MM.1S (cell line): ENCODE results near the gene ZNF462.
A peak's percentile ranks its signal among the peaks of the same experiment; 100 is the strongest.

Source experiments
- DNase-seq: peaks from one replicate; pipeline ENCODE4 v3.0.0-alpha.2; 2015
- H2AFZ ChIP-seq: fragments of 300-600 bp; sonication (generic); 2 replicates; pipeline ENCODE4 v1.6.0; 2016; ENCODE audit warnings: antibody characterized with exemption, low read length
- H3F3A ChIP-seq: fragments of 300-600 bp; sonication (generic); 2 replicates; pipeline ENCODE4 v1.6.1; 2016; ENCODE audit warnings: mild to moderate bottlenecking, antibody characterized with exemption, low read length, moderate library complexity, mixed read lengths; ENCODE audit not compliant: insufficient read depth
- H3K27ac ChIP-seq: fragments of 300-600 bp; sonication (generic); 2 replicates; pipeline ENCODE4 v1.5.1; 2016; ENCODE audit warnings: mild to moderate bottlenecking, low read length
- H3K27me3 ChIP-seq: fragments of 300-600 bp; sonication (generic); replicated peaks from 2 replicates; pipeline ENCODE4 v1.6.0; 2016; ENCODE audit warnings: low read length; ENCODE audit not compliant: insufficient read depth
- H3K36me3 ChIP-seq: fragments of 300-600 bp; sonication (generic); replicated peaks from 2 replicates; pipeline ENCODE4 v1.6.1; 2016; ENCODE audit warnings: mild to moderate bottlenecking, low read length, mixed read lengths; ENCODE audit not compliant: insufficient read depth
- H3K4me1 ChIP-seq: fragments of 300-600 bp; sonication (generic); 2 replicates; pipeline ENCODE4 v1.6.1; 2016; ENCODE audit warnings: low read length, mixed read lengths
- H3K4me2 ChIP-seq: fragments of 300-600 bp; sonication (generic); 2 replicates; pipeline ENCODE4 v1.6.0; 2016; ENCODE audit warnings: low read depth, low read length
- H3K4me3 ChIP-seq: fragments of 300-600 bp; sonication (generic); 2 replicates; pipeline ENCODE4 v1.5.1; 2016; ENCODE audit warnings: low read length, mixed read lengths
- H3K79me2 ChIP-seq: fragments of 300-600 bp; sonication (generic); 2 replicates; pipeline ENCODE4 v1.6.1; 2016; ENCODE audit warnings: mixed run types, low read length, mixed read lengths
- H3K9ac ChIP-seq: fragments of 300-600 bp; sonication (generic); 2 replicates; pipeline ENCODE4 v1.6.1; 2016; ENCODE audit warnings: low read length, mixed read lengths
- H3K9me2 ChIP-seq: fragments of 300-600 bp; sonication (generic); replicated peaks from 2 replicates; pipeline ENCODE4 v1.6.1; 2016; ENCODE audit warnings: mild to moderate bottlenecking, low read length, mixed read lengths; ENCODE audit not compliant: insufficient read depth
- H3K9me3 ChIP-seq: fragments of 300-600 bp; sonication (generic); replicated peaks from 2 replicates; pipeline ENCODE4 v1.6.1; 2016; ENCODE audit warnings: mild to moderate bottlenecking, low read length, mixed read lengths; ENCODE audit not compliant: insufficient read depth
- H4K20me1 ChIP-seq: fragments of 300-600 bp; sonication (generic); 2 replicates; pipeline ENCODE4 v1.6.1; 2016; ENCODE audit warnings: mild to moderate bottlenecking, low read length, moderate library complexity, mixed read lengths; ENCODE audit not compliant: insufficient read depth
- EZH2 ChIP-seq: fragments of 300-600 bp; sonication (generic); optimal IDR thresholded peaks from 2 replicates; pipeline ENCODE3; 2017; ENCODE audit warnings: low read depth, mild to moderate bottlenecking, antibody characterized with exemption, low read length, mixed read lengths
- EZH2phosphoT487 ChIP-seq: fragments of 300-600 bp; sonication (generic); IDR thresholded peaks from 2 replicates; pipeline ENCODE4 v1.6.1; 2018; ENCODE audit warnings: antibody characterized with exemption, low read length
- TF ChIP-seq, protein P1 (sequence below): fragments of 300-600 bp; sonication (generic); IDR thresholded peaks from 2 replicates; pipeline ENCODE4 v1.5.1; 2016; ENCODE audit warnings: antibody characterized with exemption, low read length, mixed read lengths

ZNF462 gene

DNA sequence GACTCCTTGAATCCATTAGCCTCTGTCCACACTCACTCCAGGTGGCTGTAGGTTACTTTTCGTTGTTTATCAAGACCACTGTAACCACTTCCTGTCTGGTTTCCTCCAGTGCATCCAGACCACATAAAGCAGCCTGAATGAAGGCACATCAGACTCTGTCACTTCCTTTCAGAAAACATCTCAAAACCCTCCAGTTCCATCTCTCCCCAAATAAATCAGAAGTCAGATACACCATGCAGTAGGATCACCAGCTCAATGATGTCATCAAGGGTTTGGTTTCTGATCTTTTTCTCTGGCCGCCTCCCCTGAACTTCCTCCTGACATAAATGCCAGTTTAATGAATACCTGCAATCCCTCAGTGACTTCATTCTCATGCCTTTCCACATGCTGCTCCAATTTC is 161.2 kb downstream of the ZNF462 start:
- Histone ChIP-seq H3K79me2 (no peaks in the 10 kb centered on the region), H3K27me3 (no peaks in the 10 kb centered on the region), H3K9me3 (no peaks in the 10 kb centered on the region), H3K27ac (peak overlapping the region; percentile 41; the same call in 1 of the 2 replicates), H3K9ac (no peak overlapping the region), H3K4me1 (peaks cover 40% of the 10 kb centered on the region), H3F3A (peaks cover 13% of the 10 kb centered on the region), H3K4me3 (no peak overlapping the region), H2AFZ (no peak overlapping the region), H3K9me2 (no peaks in the 10 kb centered on the region), H3K4me2 (peak overlapping the region; percentile 48), H3K36me3 (no peaks in the 10 kb centered on the region), H4K20me1 (no peaks in the 10 kb centered on the region)
- TF ChIP-seq, protein P1, sequence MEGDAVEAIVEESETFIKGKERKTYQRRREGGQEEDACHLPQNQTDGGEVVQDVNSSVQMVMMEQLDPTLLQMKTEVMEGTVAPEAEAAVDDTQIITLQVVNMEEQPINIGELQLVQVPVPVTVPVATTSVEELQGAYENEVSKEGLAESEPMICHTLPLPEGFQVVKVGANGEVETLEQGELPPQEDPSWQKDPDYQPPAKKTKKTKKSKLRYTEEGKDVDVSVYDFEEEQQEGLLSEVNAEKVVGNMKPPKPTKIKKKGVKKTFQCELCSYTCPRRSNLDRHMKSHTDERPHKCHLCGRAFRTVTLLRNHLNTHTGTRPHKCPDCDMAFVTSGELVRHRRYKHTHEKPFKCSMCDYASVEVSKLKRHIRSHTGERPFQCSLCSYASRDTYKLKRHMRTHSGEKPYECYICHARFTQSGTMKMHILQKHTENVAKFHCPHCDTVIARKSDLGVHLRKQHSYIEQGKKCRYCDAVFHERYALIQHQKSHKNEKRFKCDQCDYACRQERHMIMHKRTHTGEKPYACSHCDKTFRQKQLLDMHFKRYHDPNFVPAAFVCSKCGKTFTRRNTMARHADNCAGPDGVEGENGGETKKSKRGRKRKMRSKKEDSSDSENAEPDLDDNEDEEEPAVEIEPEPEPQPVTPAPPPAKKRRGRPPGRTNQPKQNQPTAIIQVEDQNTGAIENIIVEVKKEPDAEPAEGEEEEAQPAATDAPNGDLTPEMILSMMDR = peak; percentile 13
- TF ChIP-seq EZH2phosphoT487 (no peak), EZH2 (no peak)
- peak; percentile 92 for DNase-seq

DNA sequence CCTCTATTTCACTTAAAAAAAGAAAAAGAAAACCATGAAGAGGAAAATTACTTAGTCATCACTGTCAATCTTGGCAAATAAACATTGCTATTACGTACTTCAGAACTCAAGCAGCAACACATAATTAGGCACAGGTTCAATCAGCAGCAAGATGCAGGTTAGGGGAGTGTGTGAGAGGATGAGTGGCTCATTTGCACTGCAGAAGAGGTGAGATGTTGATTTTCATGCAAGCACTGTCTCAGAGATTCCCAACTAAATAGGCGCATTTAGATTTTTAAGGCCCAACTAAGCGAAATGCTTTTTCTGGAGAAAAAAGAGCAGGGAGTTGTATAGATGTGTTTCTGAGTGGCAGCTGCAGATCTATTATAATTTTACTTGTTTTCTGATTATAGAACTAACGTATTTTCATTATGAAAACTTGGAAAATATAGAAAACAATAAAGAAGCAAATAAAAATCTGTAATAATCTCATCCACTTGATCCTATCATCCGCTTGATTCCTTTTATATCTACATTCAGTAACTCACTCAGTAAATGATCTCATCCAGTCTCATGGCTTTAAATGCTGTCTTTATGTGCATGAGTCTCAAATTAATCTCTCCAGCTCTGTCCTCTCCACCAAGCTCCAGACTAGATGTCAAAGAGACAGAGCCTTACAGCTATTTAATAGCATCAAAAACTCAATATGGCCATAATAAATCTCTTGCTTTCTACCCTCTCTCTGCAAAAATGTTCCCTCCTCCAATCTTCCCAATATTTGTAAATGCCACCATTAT is 162.5 kb downstream of the ZNF462 start:
- H3F3A ChIP-seq = peaks cover 9% of the 10 kb centered on the region
- DNase-seq = no peak
- H3K4me3 ChIP-seq = no peak overlapping the region
- H3K27ac ChIP-seq = no peak overlapping the region
- H3K36me3 ChIP-seq = no peaks in the 10 kb centered on the region
- H3K9me3 ChIP-seq = no peaks in the 10 kb centered on the region
- H3K79me2 ChIP-seq = no peaks in the 10 kb centered on the region
- no peak overlapping the region for H3K4me2 ChIP-seq
- no peaks in the 10 kb centered on the region for H3K9me2 ChIP-seq
- no peaks in the 10 kb centered on the region for H3K27me3 ChIP-seq
- no peak overlapping the region for H3K9ac ChIP-seq
- H2AFZ ChIP-seq = no peak overlapping the region
- no peak for TF ChIP-seq EZH2phosphoT487
- TF ChIP-seq, protein P1 = no peak
- TF ChIP-seq EZH2 = no peak
- H3K4me1 ChIP-seq = peaks cover 28% of the 10 kb centered on the region
- H4K20me1 ChIP-seq = no peaks in the 10 kb centered on the region

DNA sequence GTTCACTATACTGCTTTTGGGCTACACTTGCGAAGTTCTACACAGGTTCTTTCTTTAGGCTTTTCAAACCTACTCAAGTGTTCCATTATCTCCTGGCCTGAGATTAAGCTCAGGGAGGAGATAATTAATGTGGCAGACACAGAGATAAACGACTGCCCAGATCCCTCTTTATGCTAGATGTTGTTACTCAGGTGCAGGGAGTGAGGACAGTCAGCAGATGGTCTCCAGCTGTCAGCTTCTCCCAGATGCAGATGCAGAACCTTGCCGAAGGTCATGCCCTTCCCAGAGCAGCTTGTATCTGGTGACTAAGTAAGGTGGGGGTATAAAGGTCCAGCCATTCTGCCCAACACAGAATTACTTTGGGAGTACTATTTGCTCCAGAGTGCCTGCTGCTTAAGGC is 166.2 kb downstream of the ZNF462 start:
- H3K27me3 ChIP-seq = no peaks in the 10 kb centered on the region
- H4K20me1 ChIP-seq = no peaks in the 10 kb centered on the region
- no peak overlapping the region for H3K4me2 ChIP-seq
- no peak overlapping the region for H2AFZ ChIP-seq
- no peaks in the 10 kb centered on the region for H3K36me3 ChIP-seq
- H3K4me1 ChIP-seq = peaks cover 19% of the 10 kb centered on the region
- TF ChIP-seq, protein P1 = no peak
- TF ChIP-seq EZH2 (no peak), EZH2phosphoT487 (no peak)
- no peak for DNase-seq
- no peaks in the 10 kb centered on the region for H3K9me3 ChIP-seq
- no peak overlapping the region for H3K4me3 ChIP-seq
- H3K9me2 ChIP-seq = no peaks in the 10 kb centered on the region
- H3K9ac ChIP-seq = no peak overlapping the region
- no peaks in the 10 kb centered on the region for H3K79me2 ChIP-seq
- peaks cover 14% of the 10 kb centered on the region for H3F3A ChIP-seq
- H3K27ac ChIP-seq = no peak overlapping the region
